Kidney (tissue), 14 donors: Measurements from ENCODE around the gene CALY. TPM values are rescaled to one million over a fixed set of nuclear protein-coding genes. Genes with fewer than 3 reads are reported as not detected.

ENCODE experiments used
- DNase-seq, 5 donors: peaks; one replicate each; pipeline ENCODE4 v3.0.0-alpha.2; 2013 to 2020
- FAIRE-seq: peaks from 2 replicates; lab custom pipeline; 2012; peaks lifted over from hg19 to GRCh38; lab: Jason Lieb, UNC
- H3K27ac ChIP-seq, 2 donors: one replicate each; pipeline ENCODE4 v1.7.0; 2013; ENCODE audit warnings: low read depth in 2 of 2, low read length in 2 of 2, inconsistent platforms in 1 of 2
- H3K27me3 ChIP-seq: one replicate; pipeline ENCODE4 v1.7.1; 2013; ENCODE audit warnings: low read length, inconsistent platforms; ENCODE audit not compliant: control insufficient read depth, insufficient read depth
- H3K36me3 ChIP-seq, 3 donors: one replicate each; pipeline versions ENCODE4 v1.7.0 to v1.7.1; 2013; ENCODE audit warnings: low read length in 3 of 3, control low read depth in 1 of 3, inconsistent platforms in 1 of 3; ENCODE audit not compliant: insufficient read depth in 3 of 3, control insufficient read depth in 2 of 3
- H3K4me1 ChIP-seq, 3 donors: one replicate each; pipeline versions ENCODE4 v1.7.0 to v1.7.1; 2013; ENCODE audit warnings: low read length in 3 of 3, inconsistent platforms in 1 of 3, low read depth in 1 of 3; ENCODE audit not compliant: control insufficient read depth in 2 of 3, insufficient read depth in 2 of 3
- H3K4me3 ChIP-seq, 3 donors: one replicate each; pipeline versions ENCODE4 v1.7.0 to v1.8.1; 2013; ENCODE audit warnings: low read length in 3 of 3, control low read depth in 1 of 3, inconsistent platforms in 1 of 3
- H3K9ac ChIP-seq, 3 donors: one replicate each; pipeline versions ENCODE4 v1.7.0 to v1.7.1; 2013; ENCODE audit warnings: low read length in 3 of 3, control low read depth in 1 of 3, inconsistent platforms in 1 of 3
- H3K9me3 ChIP-seq, 3 donors: one replicate each; pipeline versions ENCODE4 v1.7.0 to v1.7.1; 2013; ENCODE audit warnings: low read length in 3 of 3, control low read depth in 1 of 3, inconsistent platforms in 1 of 3; ENCODE audit not compliant: control insufficient read depth in 2 of 3, insufficient read depth in 1 of 3
- CTCF ChIP-seq: IDR thresholded peaks from 3 replicates; pipeline ENCODE4 v1.5.1; 2012; ENCODE audit warnings: mild to moderate bottlenecking, moderate library complexity, borderline replicate concordance; ENCODE audit not compliant: insufficient read depth; ENCODE audit errors: extremely low read depth
- intact Hi-C: fragments of 100-400 bp; cut with DNase I; formaldehyde crosslinking; loops from one replicate; pipeline ENCODE4 v1.11.1; 2022
- polyA plus RNA-seq: library from polyadenylated mRNA; stranded (reverse); fragments of 350-450 nt; fragmentation: Illumina TruSeq; extraction: RNeasy Lipid Tissue Mini Kit (QIAGEN cat#74804); gene quantifications from one replicate; pipeline ENCODE4 v1.2.3, GENCODE V29; 2014; ENCODE audit warnings: low read depth, low replicate concordance; ENCODE audit not compliant: insufficient read depth
- total RNA-seq: library from RNA; stranded (reverse); fragmentation: NEBNext Ultra II Directional; extraction: Animal tissue kit (Norgen Biotek cat#: 25700); gene quantifications from one replicate; pipeline ENCODE4 v1.2.1, GENCODE V29; 2021
- donor health status: control.
- donor health status: control.
- donor health status: control.
- donor health status: control.
- donor health status: control.
- donor health status: DM: yes; HTN: yes; CAD: no.
- donor health status: Normal renal cell carcinoma (clear cell type).

The CALY gene
- total and polyA plus RNA-seq, 2 donors from 2014 or later, result 0.41 to 0.54 TPM

- Histone ChIP-seq H3K4me3 (no peak overlapping the region), H3K9me3 (no peaks in the 10 kb centered on the region), H3K36me3 (peaks cover 0 to 13% (median 7%) of the 10 kb centered on the region in 3 donors), H3K9ac (no peak overlapping the region), H3K4me1 (peaks cover 0 to 11% (median 0%) of the 10 kb centered on the region in 3 donors), H3K27ac (no peak overlapping the region), H3K27me3 (no peaks in the 10 kb centered on the region)
- intact Hi-C loops, result no loop called here
- DNase-seq, result peak in 2 of 5 donors; percentile 33 to 73
- no peak for TF ChIP-seq CTCF
- no peak for FAIRE-seq
Observed at GRCh38 chr10:133359554-133359971, 22.9 kb upstream of the CALY start.

GRCh38 chr10:133358925-133359310, 22.2 kb upstream of the CALY start:
- no peaks in the 10 kb centered on the region for H3K27me3 ChIP-seq
- no peak overlapping the region for H3K27ac ChIP-seq
- H3K36me3 ChIP-seq, result peaks cover 0 to 8% (median 5%) of the 10 kb centered on the region in 3 donors
- TF ChIP-seq CTCF, result no peak
- FAIRE-seq, result no peak
- H3K9me3 ChIP-seq, result no peaks in the 10 kb centered on the region
- H3K9ac ChIP-seq, result no peak overlapping the region
- H3K4me1 ChIP-seq, result peaks cover 0 to 11% (median 0%) of the 10 kb centered on the region in 3 donors
- H3K4me3 ChIP-seq, result no peak overlapping the region
- intact Hi-C loops, result no loop called here
- DNase-seq, result peak in 1 of 5 donors; percentile 51

GRCh38 chr10:133358162-133358924, 21.6 kb upstream of the CALY start:
- Histone ChIP-seq H3K27ac (peak overlapping the region in 1 of 2 donors; percentile 52), H3K4me3 (no peak overlapping the region), H3K36me3 (peaks cover 0 to 5% (median 4%) of the 10 kb centered on the region in 3 donors), H3K9ac (no peak overlapping the region), H3K4me1 (peaks cover 0 to 11% (median 0%) of the 10 kb centered on the region in 3 donors), H3K27me3 (no peaks in the 10 kb centered on the region), H3K9me3 (no peaks in the 10 kb centered on the region)
- intact Hi-C loops, result no loop called here
- TF ChIP-seq CTCF, result no peak
- no peak for FAIRE-seq
- DNase-seq, result peak in 1 of 5 donors; percentile 83
